Common myeloid progenitor, CD34-positive (primary cell): ENCODE data around the gene LEMD2.

ENCODE experiments used
- CTCF ChIA-PET: fragments of 350-600 bp; sonication (Branson Sonifier 250); formaldehyde crosslinking; loops from one replicate; lab custom pipeline; 2021; ENCODE audit warnings: antibody characterized with exemption; lab: Charles Lee
- POLR2A ChIA-PET: fragments of 350-600 bp; sonication (Branson Sonifier 250); formaldehyde crosslinking; loops from one replicate; lab custom pipeline; 2021; ENCODE audit warnings: antibody characterized with exemption; lab: Charles Lee
- DNase-seq, 3 donors: peaks; one replicate each; pipeline versions ENCODE4 v3.0.0 to v3.0.0-alpha.2; 2013
- H3K27ac ChIP-seq, 2 experiments: 1 replicate in 1 of 2; 2 replicates in 1 of 2; pipeline ENCODE4 v1.7.0; 2013; ENCODE audit warnings: inconsistent platforms in 2 of 2, low read length in 2 of 2, mild to moderate bottlenecking in 2 of 2, low read depth in 1 of 2, moderate library complexity in 1 of 2; ENCODE audit not compliant: severe bottlenecking in 2 of 2, insufficient read depth in 1 of 2, poor library complexity in 1 of 2
- H3K27me3 ChIP-seq, 5 experiments: replicated peaks in 2 of 5; 1 replicate in 3 of 5; 2 replicates in 2 of 5; pipeline versions ENCODE4 v1.6.1 to v1.7.0; 2013; ENCODE audit warnings: low read length in 4 of 5, mild to moderate bottlenecking in 2 of 5, moderate library complexity in 2 of 5, inconsistent platforms in 1 of 5; ENCODE audit not compliant: insufficient read depth in 5 of 5, control insufficient read depth in 4 of 5
- H3K36me3 ChIP-seq, 4 experiments: 1 replicate in 2 of 4; 2 replicates in 2 of 4; pipeline versions ENCODE4 v1.6.1 to v1.7.0; 2013; ENCODE audit warnings: low read length in 3 of 4, control low read depth in 1 of 4, mild to moderate bottlenecking in 1 of 4; ENCODE audit not compliant: control insufficient read depth in 4 of 4, insufficient read depth in 4 of 4
- H3K4me1 ChIP-seq, 4 experiments: 1 replicate in 3 of 4; 2 replicates in 1 of 4; pipeline versions ENCODE4 v1.6.1 to v1.7.1; 2013; ENCODE audit warnings: low read length in 3 of 4, mild to moderate bottlenecking in 3 of 4, control low read depth in 1 of 4, inconsistent platforms in 1 of 4, moderate library complexity in 1 of 4; ENCODE audit not compliant: control insufficient read depth in 4 of 4, insufficient read depth in 4 of 4; ENCODE audit errors: control extremely low read depth in 1 of 4
- H3K4me3 ChIP-seq, 7 experiments: 1 replicate in 4 of 7; 2 replicates in 3 of 7; pipeline versions ENCODE4 v1.5.1 to v1.7.0; 2013; ENCODE audit warnings: mild to moderate bottlenecking in 7 of 7, low read length in 6 of 7, moderate library complexity in 6 of 7, inconsistent platforms in 2 of 7, low read depth in 2 of 7, control low read depth in 1 of 7; ENCODE audit not compliant: insufficient read depth in 4 of 7, control insufficient read depth in 1 of 7; ENCODE audit errors: extremely low read depth in 1 of 7
- H3K9me3 ChIP-seq, 5 experiments: 1 replicate in 4 of 5; 2 replicates in 1 of 5; pipeline versions ENCODE4 v1.6.1 to v1.7.1; 2013; ENCODE audit warnings: low read length in 4 of 5, mild to moderate bottlenecking in 2 of 5, inconsistent platforms in 1 of 5, low read depth in 1 of 5, moderate library complexity in 1 of 5; ENCODE audit not compliant: control insufficient read depth in 4 of 5, insufficient read depth in 2 of 5; ENCODE audit errors: control extremely low read depth in 1 of 5
- WGBS: methylation state at CpG from one replicate; pipeline ENCODE4 v1.1.5; 2013; ENCODE audit not compliant: insufficient coverage; 5-methylcytosine and 5-hydroxymethylcytosine counted together

The LEMD2 gene

GRCh38 chr6:33787954-33788693 lies 806 bp downstream of the LEMD2 start:
- Histone ChIP-seq H3K27ac (peak overlapping the region; percentile 84 to 92), H3K36me3 (peaks cover 5 to 38% (median 25%) of the 10 kb centered on the region in 4 experiments), H3K9me3 (no peaks in the 10 kb centered on the region), H3K4me1 (peaks cover 9 to 34% (median 21%) of the 10 kb centered on the region in 4 experiments), H3K27me3 (peaks cover 0 to 5% (median 0%) of the 10 kb centered on the region in 5 experiments), H3K4me3 (peak overlapping the region; percentile 76 to 91 (median 84))
- CTCF ChIA-PET: interaction anchor here (1.0 to 1.4 kb wide), 5 partner anchors 9 to 239 kb away, joined by 4 to 5 read pairs (median 4); no protein-coding TSS in a partner anchor
- POLR2A ChIA-PET: interaction anchor here (1.2 kb wide), 1 partner anchor 16 kb away, joined by 6 read pairs; no protein-coding TSS in a partner anchor
- peak; percentile 65 to 85 (median 84) for DNase-seq
- 0% methylated on average over 41 of the region's 53 CpGs for WGBS

DNA sequence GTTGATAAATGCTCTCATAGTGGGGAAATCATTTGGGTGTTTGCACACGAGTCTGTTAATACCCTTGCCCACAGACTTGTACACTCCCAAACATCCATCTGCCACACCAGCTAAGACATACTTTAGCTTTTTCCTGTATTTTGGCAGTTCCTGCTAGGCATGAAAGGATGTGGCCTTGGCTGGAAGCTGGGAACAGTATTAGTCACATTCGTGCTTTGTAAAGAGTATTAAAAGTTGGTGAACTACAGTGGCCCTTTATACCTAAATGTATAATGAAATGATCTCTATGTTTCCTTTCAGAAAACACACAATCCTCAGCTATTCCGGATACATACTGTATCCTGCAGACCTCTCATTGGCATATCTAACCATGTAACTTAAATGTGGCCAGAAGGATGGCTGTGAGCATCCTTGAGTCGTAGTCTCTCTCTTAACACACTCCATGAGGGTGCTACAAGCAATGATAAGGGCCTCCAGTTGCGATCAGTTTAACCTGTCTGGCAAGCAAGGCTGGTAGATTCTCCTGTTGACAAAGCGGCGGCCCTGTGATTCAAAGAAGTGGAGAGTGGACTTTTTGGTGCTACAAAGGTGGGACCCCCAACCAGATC lies 1.5 kb downstream of the LEMD2 start:
- peak overlapping the region; percentile 84 to 92 for H3K27ac ChIP-seq
- H3K36me3 ChIP-seq: peaks cover 7 to 45% (median 31%) of the 10 kb centered on the region in 4 experiments
- ChIA-PET POLR2A (no interaction called here), CTCF (interaction anchor here (1.0 to 2.0 kb wide), 5 partner anchors 8 to 240 kb away, joined by 4 to 9 read pairs (median 4); no protein-coding TSS in a partner anchor)
- H3K9me3 ChIP-seq: no peaks in the 10 kb centered on the region
- peak overlapping the region in 6 of 7 experiments; percentile 76 to 89 (median 82) for H3K4me3 ChIP-seq
- H3K27me3 ChIP-seq: no peaks in the 10 kb centered on the region
- WGBS: 68% methylated on average over 5 of the region's 7 CpGs
- peaks cover 9 to 34% (median 21%) of the 10 kb centered on the region in 4 experiments for H3K4me1 ChIP-seq
- no peak for DNase-seq

GRCh38 chr6:33786736-33787135 lies 2.2 kb downstream of the LEMD2 start:
- H3K4me1 ChIP-seq: peaks cover 9 to 34% (median 21%) of the 10 kb centered on the region in 4 experiments
- H3K36me3 ChIP-seq: peaks cover 7 to 52% (median 37%) of the 10 kb centered on the region in 4 experiments
- WGBS: 100% methylated on average over 3 of the region's 3 CpGs
- H3K27ac ChIP-seq: peak overlapping the region in 1 of 2 experiments; percentile 92
- H3K4me3 ChIP-seq: no peak overlapping the region
- no peaks in the 10 kb centered on the region for H3K27me3 ChIP-seq
- DNase-seq: no peak
- CTCF ChIA-PET: interaction anchor here (1.4 to 2.0 kb wide), 3 partner anchors 9 to 19 kb away, joined by 4 to 9 read pairs (median 6); no protein-coding TSS in a partner anchor
- no peaks in the 10 kb centered on the region for H3K9me3 ChIP-seq
- POLR2A ChIA-PET: no interaction called here

- POLR2A ChIA-PET: no interaction called here
- DNase-seq: no peak
- Histone ChIP-seq H3K27me3 (no peaks in the 10 kb centered on the region), H3K4me3 (peak overlapping the region in 1 of 7 experiments; percentile 7), H3K27ac (peak overlapping the region in 1 of 2 experiments; percentile 15), H3K36me3 (peaks cover 7 to 61% (median 41%) of the 10 kb centered on the region in 4 experiments), H3K9me3 (no peaks in the 10 kb centered on the region), H3K4me1 (peaks cover 9 to 34% (median 21%) of the 10 kb centered on the region in 4 experiments)
- WGBS: 60% methylated on average over 3 of the region's 3 CpGs
- CTCF ChIA-PET: interaction anchor here (1.5 to 2.0 kb wide), 2 partner anchors 8 to 15 kb away, joined by 6 to 9 read pairs; no protein-coding TSS in a partner anchor
These were observed 3.2 kb downstream of the LEMD2 start for GRCh38 chr6:33785778-33786177.

GRCh38 chr6:33784787-33785186 lies 4.1 kb downstream of the LEMD2 start:
- no peak for DNase-seq
- WGBS: 93% methylated on average over 13 of the region's 13 CpGs
- no peaks in the 10 kb centered on the region for H3K9me3 ChIP-seq
- H3K36me3 ChIP-seq: peaks cover 7 to 71% (median 50%) of the 10 kb centered on the region in 4 experiments
- no peaks in the 10 kb centered on the region for H3K27me3 ChIP-seq
- H3K4me1 ChIP-seq: peaks cover 9 to 34% (median 21%) of the 10 kb centered on the region in 4 experiments
- no peak overlapping the region for H3K27ac ChIP-seq
- ChIA-PET POLR2A (no interaction called here), CTCF (interaction anchor here (1.0 kb wide), 1 partner anchor 14 kb away, joined by 3 read pairs; no protein-coding TSS in a partner anchor)
- no peak overlapping the region for H3K4me3 ChIP-seq

GRCh38 chr6:33783781-33784520 lies 5.0 kb downstream of the LEMD2 start:
- Histone ChIP-seq H3K9me3 (no peaks in the 10 kb centered on the region), H3K27me3 (no peaks in the 10 kb centered on the region), H3K4me1 (peaks cover 9 to 31% (median 18%) of the 10 kb centered on the region in 4 experiments), H3K27ac (no peak overlapping the region), H3K36me3 (peaks cover 8 to 80% (median 58%) of the 10 kb centered on the region in 4 experiments), H3K4me3 (no peak overlapping the region)
- WGBS: 95% methylated on average over 7 of the region's 10 CpGs
- DNase-seq: no peak
- POLR2A ChIA-PET: no interaction called here
- CTCF ChIA-PET: interaction anchor here (1.0 kb wide), 1 partner anchor 13 kb away, joined by 3 read pairs; no protein-coding TSS in a partner anchor
